Gastrocnemius medialis (tissue), 4 donors: ENCODE results near the gene PLA2G2F. TPM values are rescaled to one million over a fixed set of nuclear protein-coding genes. Genes with fewer than 3 reads are reported as not detected.

Experiments used
- ATAC-seq, 2 donors: fragments of 150-250 bp; one replicate each; pipeline ENCODE4 v1.9.1; 2016
- DNase-seq, 2 donors: peaks; one replicate each; pipeline ENCODE4 v3.0.0-alpha.2; 2019
- H3K27ac ChIP-seq, 4 donors: fragments of 200-600 bp; sonication (generic); 1 replicate in 1 of 4; 2 replicates in 3 of 4; pipeline ENCODE4 v1.5.1; 2016 to 2018; ENCODE audit warnings: mild to moderate bottlenecking in 2 of 4, moderate library complexity in 1 of 4
- H3K27me3 ChIP-seq, 3 donors: fragments of 200-600 bp; sonication (generic) in 2 of 3; 1 replicate in 1 of 3; 2 replicates in 2 of 3; pipeline versions ENCODE4 v1.5.1 to v1.6.0; 2016 to 2019; ENCODE audit warnings: mild to moderate bottlenecking in 1 of 3, moderate library complexity in 1 of 3
- H3K36me3 ChIP-seq, 2 donors: fragments of 200-600 bp; sonication (generic) in 1 of 2; one replicate each; pipeline ENCODE4 v1.5.1; 2017 to 2018
- H3K4me1 ChIP-seq, 2 donors: fragments of 200-600 bp; sonication (generic) in 1 of 2; one replicate each; pipeline ENCODE4 v1.5.1; 2016 to 2017; ENCODE audit warnings: mild to moderate bottlenecking in 2 of 2
- H3K4me3 ChIP-seq, 4 donors: fragments of 200-600 bp; sonication (generic) in 3 of 4; 1 replicate in 1 of 4; 2 replicates in 3 of 4; pipeline ENCODE4 v1.5.1; 2016 to 2019; ENCODE audit warnings: mild to moderate bottlenecking in 2 of 4
- H3K9me3 ChIP-seq, 3 donors: fragments of 200-600 bp; sonication (generic) in 2 of 3; 1 replicate in 1 of 3; 2 replicates in 2 of 3; pipeline ENCODE4 v1.5.1; 2016 to 2019
- CTCF ChIP-seq, 5 experiments: fragments of 450-650 bp in 3 of 5; fragments of 200-600 bp in 2 of 5; sonication (generic) in 2 of 5; IDR thresholded peaks in 4 of 5; conservative IDR thresholded peaks in 1 of 5; 1 replicate in 4 of 5; 2 replicates in 1 of 5; pipeline ENCODE4 v1.5.1; 2016 to 2019; ENCODE audit warnings: antibody characterized with exemption in 5 of 5, mild to moderate bottlenecking in 3 of 5, moderate library complexity in 3 of 5
- POLR2A ChIP-seq, 2 donors: fragments of 450-650 bp; IDR thresholded peaks; one replicate each; pipeline ENCODE4 v1.6.1; 2017; ENCODE audit warnings: antibody characterized with exemption in 2 of 2, mild to moderate bottlenecking in 2 of 2, moderate library complexity in 2 of 2
- in situ Hi-C, 4 donors: fragments of 200-750 bp; cut with MboI; loops; one replicate each; pipeline versions ENCODE4 v1.15.0 to v1.8.0; 2017; ENCODE audit warnings: low sequenced_read_pairs in 4 of 4
- intact Hi-C: fragments of 100-400 bp; cut with DNase I; formaldehyde crosslinking; loops from one replicate; pipeline ENCODE4 v1.15.1; 2023; ENCODE audit warnings: low total_unique reads
- total RNA-seq, 4 donors: library from RNA; depleted of rRNA; stranded (reverse); fragments of >200 nt; gene quantifications; one replicate each; pipeline versions ENCODE4 v1.1.0 to v1.2.3, GENCODE V29; 2016

The PLA2G2F gene
- total RNA-seq, 4 donors from 2014 or later: not detected

DNA sequence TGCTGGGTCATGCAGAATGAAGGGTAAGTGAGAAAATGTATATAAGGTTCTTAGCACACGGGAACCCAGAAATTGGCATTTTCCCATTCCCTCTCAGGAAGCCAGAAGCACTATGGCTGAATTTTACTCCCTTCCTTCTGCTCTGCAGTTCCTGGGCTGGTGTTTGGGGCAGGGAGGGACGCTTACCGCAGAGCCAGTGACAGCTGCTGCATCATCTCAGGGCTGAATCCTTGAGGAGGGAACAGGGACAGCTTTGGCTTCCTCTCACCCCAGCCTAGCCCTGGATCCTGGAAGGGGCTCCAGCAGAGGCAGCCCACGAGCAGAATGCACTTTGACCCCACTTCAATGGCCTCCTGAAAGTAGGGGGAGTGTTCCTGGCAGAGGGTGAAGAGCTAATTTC lies 31.8 kb upstream of the PLA2G2F start:
- Histone ChIP-seq H3K9me3 (no peaks in the 10 kb centered on the region), H3K27ac (no peak overlapping the region), H3K4me1 (no peaks in the 10 kb centered on the region), H3K4me3 (no peak overlapping the region), H3K27me3 (peaks cover 0 to 2% (median 0%) of the 10 kb centered on the region in 3 donors), H3K36me3 (no peaks in the 10 kb centered on the region)
- DNase-seq (no peak), ATAC-seq (no peak)
- TF ChIP-seq POLR2A (IDR thresholded peaks at IDR 0.05) (no peak), CTCF (IDR thresholded peaks at IDR 0.05 in 4 of 5, conservative IDR thresholded peaks at IDR 0.05 in 1 of 5) (no peak)
- intact Hi-C loops (no loop called here), in situ Hi-C loops (no loop called here)

DNA sequence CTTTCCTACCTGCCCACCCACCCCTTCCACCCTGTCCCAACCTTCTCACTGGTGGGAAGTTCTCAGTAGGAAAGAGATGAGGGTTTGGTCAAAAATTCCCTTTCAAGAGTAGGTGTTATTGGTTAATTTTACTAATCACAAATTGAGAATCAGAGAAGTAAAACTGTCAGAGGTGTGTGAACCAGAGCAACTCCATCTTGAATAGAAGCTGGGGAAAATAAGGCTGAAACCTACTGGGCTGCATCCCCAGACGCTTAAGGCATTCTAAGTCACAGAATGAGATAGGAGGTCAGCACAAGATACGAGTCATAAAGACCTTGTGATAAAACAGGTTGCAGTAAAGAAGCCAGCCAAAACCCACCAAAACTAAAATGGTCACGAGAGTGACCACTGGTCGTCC lies 31.3 kb upstream of the PLA2G2F start:
- H3K4me3 ChIP-seq: no peak overlapping the region
- no peak for DNase-seq
- in situ Hi-C loops (no loop called here), intact Hi-C loops (no loop called here)
- no peaks in the 10 kb centered on the region for H3K4me1 ChIP-seq
- no peak overlapping the region for H3K27ac ChIP-seq
- no peaks in the 10 kb centered on the region for H3K9me3 ChIP-seq
- H3K36me3 ChIP-seq: no peaks in the 10 kb centered on the region
- TF ChIP-seq POLR2A (IDR thresholded peaks at IDR 0.05) (no peak), CTCF (IDR thresholded peaks at IDR 0.05 in 4 of 5, conservative IDR thresholded peaks at IDR 0.05 in 1 of 5) (no peak)
- peaks cover 0 to 2% (median 0%) of the 10 kb centered on the region in 3 donors for H3K27me3 ChIP-seq
- no peak for ATAC-seq

DNA sequence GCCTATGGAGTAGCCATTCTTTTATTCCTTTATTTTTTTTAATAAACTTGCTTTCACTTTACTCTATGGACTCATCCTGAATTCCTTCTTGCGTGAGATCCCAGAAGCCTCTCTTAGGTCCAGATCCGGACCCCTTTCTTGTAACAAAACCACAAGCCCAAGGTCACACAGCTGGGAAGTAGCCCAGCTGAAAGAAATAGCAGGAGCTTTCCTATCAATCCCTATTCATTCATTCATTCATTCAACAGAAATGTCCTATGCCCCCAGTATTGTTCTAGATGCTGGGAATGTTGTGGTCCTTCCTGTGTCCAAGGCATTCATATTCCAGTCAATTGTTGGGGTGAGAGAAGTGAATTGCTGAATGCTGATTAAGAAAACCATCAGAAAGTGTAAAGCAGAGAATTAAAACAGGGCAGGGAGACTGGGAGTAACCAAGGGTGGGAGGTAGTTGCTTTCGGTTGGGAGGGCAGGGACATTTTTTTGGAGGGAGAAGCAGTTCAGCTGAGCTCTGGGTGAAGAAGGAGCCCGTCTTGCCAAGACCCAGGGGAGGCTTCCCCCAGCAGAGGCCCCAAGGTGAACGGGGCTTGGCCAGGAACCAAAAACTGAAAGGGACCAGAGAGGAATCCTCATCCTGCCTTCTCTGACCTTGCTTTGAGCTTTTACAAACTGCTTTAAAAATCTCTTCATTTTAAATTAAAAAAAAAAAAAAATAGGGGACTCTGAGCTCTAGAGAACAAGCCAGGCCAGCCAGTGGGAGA lies 30.6 kb upstream of the PLA2G2F start:
- Histone ChIP-seq H3K9me3 (no peaks in the 10 kb centered on the region), H3K4me1 (no peaks in the 10 kb centered on the region), H3K4me3 (no peak overlapping the region), H3K27ac (no peak overlapping the region), H3K36me3 (no peaks in the 10 kb centered on the region), H3K27me3 (peaks cover 0 to 2% (median 0%) of the 10 kb centered on the region in 3 donors)
- ATAC-seq: no peak
- intact Hi-C loops: no loop called here
- TF ChIP-seq POLR2A (IDR thresholded peaks at IDR 0.05): no peak
- TF ChIP-seq CTCF (IDR thresholded peaks at IDR 0.05 in 4 of 5, conservative IDR thresholded peaks at IDR 0.05 in 1 of 5): no peak
- no peak for DNase-seq
- in situ Hi-C loops: no loop called here

- DNase-seq (no peak), ATAC-seq (no peak)
- TF ChIP-seq POLR2A (IDR thresholded peaks at IDR 0.05) (no peak), CTCF (IDR thresholded peaks at IDR 0.05 in 4 of 5, conservative IDR thresholded peaks at IDR 0.05 in 1 of 5) (no peak)
- no peaks in the 10 kb centered on the region for H3K4me1 ChIP-seq
- peaks cover 0 to 2% (median 0%) of the 10 kb centered on the region in 3 donors for H3K27me3 ChIP-seq
- in situ Hi-C loops: no loop called here
- no peak overlapping the region for H3K27ac ChIP-seq
- intact Hi-C loops: no loop called here
- no peaks in the 10 kb centered on the region for H3K9me3 ChIP-seq
- no peak overlapping the region for H3K4me3 ChIP-seq
- no peaks in the 10 kb centered on the region for H3K36me3 ChIP-seq
Observed at GRCh38 chr1:20109223-20109856, 29.8 kb upstream of the PLA2G2F start.
